GM21786 (cell line): Measurements from ENCODE around the gene GCNT4.

Experiments
- ATAC-seq: cut with Tn5 transposase; IDR thresholded peaks from one replicate; pipeline ENCODE4 v1.9.1; 2021; ENCODE audit not compliant: unreplicated experiment

GCNT4 gene

DNA sequence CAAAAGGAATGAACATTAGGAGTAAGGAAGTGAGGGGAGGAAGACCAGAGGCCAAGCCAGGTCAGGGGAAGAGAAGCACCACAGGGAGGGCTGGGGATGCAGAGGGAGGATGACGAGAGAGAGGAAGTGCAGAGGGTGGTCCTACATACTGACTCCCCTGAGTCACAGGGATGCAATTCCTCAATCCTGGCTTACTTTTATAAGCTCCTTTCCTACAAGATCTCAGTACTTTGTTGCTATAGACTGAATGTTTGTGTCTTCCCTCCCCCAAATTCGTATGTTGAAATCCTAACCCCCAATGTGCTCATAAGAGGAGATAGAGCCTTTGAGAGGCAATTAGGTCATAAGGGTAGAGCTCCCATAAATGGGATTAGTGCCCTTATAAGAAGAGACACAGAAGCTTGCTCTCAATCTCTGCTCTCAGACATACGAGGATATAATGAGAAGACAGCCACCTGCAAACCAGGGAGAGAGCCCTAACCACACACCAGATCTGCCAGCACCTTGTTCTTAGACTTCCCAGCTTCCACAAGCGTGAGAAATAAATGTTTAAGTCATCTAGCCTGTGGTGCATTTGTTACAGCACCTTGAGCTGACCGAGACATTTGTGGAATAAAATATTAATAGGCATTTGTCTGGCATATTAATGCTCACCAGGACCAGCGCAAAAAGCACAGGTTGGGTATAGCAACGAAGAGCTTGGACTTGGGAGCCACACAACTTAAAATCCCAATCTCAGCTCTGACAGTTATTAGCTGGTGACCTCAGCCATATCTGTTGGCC is 33.4 kb downstream of the GCNT4 start:
- ATAC-seq: no peak

- ATAC-seq: no peak
Measured at GRCh38 chr5:75017971-75018370, 34.4 kb downstream of the GCNT4 start.

DNA sequence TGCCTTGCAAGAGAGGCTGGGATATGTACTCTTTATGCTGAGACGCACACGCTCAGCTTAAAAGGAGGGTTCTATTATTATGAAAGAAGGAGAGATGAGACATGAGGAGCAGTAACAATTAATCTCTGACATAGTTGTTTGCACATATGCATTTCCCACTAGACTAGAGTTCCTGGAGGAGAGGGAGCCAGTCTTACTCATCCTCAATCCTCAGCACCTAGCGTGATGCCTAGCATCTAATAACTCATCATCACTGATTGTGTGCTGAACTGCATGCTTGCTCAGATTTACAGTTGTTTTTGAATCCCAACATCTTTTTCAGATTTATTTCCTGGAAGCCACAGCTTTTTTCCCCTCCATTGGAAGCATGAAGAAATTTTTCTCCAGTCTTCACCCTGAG is 35.5 kb downstream of the GCNT4 start:
- no peak for ATAC-seq

GRCh38 chr5:75012748-75013147 is 39.6 kb downstream of the GCNT4 start:
- no peak for ATAC-seq

DNA sequence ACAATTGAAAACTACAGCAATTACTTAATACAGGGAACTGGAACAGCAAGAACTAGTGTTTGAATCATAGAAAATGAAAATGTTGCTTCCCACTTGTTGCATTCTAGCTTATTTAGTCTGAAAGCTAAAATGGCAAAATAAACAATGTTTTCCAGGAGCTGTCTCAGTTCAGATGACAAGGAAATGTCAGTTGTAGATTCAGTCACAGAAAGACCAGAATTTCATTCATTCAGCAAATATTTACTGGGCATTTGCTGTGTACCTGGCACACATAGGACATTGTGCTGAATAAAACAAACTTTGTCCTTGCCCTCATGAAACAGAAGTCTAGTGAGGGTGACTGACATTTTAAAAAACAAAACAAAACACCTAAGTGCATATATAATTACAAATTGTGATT is 41.5 kb downstream of the GCNT4 start:
- no peak for ATAC-seq

DNA sequence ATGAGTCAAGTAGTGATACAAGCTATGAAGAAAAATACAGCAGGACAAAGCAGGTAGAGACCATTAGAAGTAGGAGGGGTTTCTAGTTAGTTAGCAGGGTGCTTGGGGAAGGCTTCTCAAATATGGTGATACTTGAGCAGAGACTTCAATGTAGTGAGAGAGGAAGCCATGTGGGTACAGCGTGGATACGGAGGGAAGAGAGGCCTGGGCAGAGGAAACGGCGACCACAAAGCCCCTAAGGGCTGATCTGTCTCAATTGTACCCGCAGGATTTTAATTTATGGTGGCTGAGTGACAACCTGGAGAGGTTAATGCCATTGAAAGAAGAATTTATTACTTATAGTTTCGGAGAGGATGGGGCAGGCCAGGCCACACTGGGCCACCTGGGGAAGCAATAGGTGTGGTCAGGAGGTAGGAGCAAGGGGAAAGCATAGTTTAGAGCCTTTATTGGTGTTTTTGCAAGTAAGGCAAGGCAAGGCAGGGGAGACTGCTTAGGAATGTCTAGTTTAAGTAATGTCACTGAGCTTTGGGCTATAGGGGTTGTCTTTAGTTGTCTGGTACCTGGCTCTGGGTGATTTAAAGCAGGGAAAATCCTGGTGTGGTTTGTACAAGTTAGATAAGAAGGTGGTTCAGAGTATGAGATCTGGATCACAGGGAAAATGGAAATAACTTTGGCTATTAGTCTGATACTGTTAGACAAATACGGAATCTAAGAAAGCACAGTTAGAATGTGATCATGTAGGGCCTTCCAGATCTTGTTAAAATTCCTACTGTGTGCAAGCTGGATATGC is 42.6 kb downstream of the GCNT4 start:
- no peak for ATAC-seq

DNA sequence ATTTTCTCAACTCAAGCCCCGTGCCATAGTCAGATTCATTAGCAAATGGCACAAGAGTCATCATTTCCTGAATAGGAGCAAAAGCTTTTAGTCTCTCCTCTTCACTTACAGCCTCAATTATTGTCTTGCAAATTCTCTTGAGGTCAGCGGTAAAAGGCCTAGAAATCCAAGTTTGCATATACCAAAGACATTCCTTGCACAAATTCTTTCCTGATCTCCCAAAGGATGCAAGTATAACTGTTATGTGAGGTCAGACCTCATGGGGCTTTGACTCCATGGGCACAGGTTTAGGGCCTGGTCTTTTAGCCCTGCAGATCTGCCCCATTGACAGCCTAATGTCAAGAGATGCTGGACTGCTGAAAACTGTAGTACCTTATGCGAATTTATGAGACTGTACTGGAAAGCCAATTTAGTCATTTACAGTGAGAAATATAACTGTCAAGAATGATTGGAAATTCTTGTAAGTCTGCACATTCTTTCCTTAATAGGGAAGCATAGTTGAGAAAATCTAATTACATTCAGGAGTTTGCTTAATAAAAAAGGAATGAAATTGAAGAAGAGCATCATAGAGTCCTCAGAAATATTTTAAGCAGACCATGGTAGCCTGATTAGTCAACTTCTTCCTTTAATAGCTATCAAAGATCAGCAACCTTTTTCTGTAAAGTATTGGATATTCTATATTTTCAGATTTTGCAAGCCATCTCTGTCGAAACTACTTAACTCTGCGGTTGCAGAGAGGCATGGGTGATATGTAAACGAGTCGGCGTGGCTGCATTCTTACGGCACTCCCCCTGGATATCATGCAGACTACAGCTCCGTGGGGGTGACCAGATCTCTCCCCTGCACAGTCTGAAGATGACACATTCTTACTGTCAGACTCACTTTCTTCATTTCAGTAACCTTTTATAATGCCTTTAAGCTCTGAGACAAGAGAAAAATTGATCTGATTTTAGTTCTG is 45.2 kb downstream of the GCNT4 start:
- ATAC-seq: no peak

DNA sequence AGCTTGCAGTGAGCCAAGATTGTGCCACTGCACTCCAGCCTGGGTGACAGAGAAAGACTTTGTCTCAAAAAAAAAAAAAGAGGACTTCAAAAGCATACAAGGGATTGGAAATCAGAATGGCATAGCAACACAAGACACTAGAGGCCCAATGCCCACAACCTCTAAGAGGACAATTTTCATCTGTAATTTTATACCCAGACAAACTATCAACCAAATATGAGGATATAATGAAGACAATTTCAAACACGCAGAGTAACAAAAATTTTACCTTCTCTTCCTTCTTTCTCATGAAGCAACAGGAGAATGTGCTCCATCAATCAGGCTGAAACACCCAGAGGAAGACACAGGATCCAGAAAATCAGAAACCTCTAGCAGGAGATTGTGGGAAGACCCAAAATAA is 46.8 kb downstream of the GCNT4 start:
- ATAC-seq: no peak
